ENCODE measurements around the gene TMED4. TPM values are rescaled to one million over a fixed set of nuclear protein-coding genes. Genes with fewer than 3 reads are reported as not detected.

The TMED4 gene
- total and polyA plus RNA-seq, 10 of the 15 experiments (the other 5 are each of a cell fraction or from before 2014, with no cell fraction given): 20.8 to 71.3 (median 51.0) TPM

- peak; percentile 82 for TF ChIP-seq E2F8 (IDR thresholded peaks at IDR 0.05; ENCODE audit: low read depth, partially characterized antibody)
- no peak for TF ChIP-seq PAX8 (IDR thresholded peaks at IDR 0.05)
- TF ChIP-seq MYB (IDR thresholded peaks at IDR 0.05; ENCODE audit: borderline replicate concordance, low read depth, low read length): no peak
- no peak for TF ChIP-seq YBX1 (IDR thresholded peaks at IDR 0.05)
- 0 out of 2 replicates have a peak, but pooled peaks have one; percentile 36 for TF ChIP-seq RB1 (IDR thresholded peaks at IDR 0.05; ENCODE audit: borderline replicate concordance)
- TF ChIP-seq ZNF274 (IDR thresholded peaks at IDR 0.05; ENCODE audit: insufficient read depth, insufficient read length): no peak
- peak; percentile 99 for TF ChIP-seq SIN3A (IDR thresholded peaks at IDR 0.05; ENCODE audit: low read depth, low read length)
- no peak for TF ChIP-seq ZNF217 (IDR thresholded peaks at IDR 0.05)
- no peak for TF ChIP-seq TARDBP (IDR thresholded peaks at IDR 0.05; ENCODE audit: borderline replicate concordance)
- peak; percentile 95 for TF ChIP-seq CUX1 (IDR thresholded peaks at IDR 0.05; ENCODE audit: insufficient replicate concordance, low read depth, low read length)
- TF ChIP-seq TBL1XR1 (IDR thresholded peaks at IDR 0.05; ENCODE audit: low read depth, low read length): peak; percentile 78; the same call in 1 of the 2 replicates
- no peak for TF ChIP-seq IRF5 (IDR thresholded peaks at IDR 0.05; ENCODE audit: borderline replicate concordance)
- TF ChIP-seq NFIC (IDR thresholded peaks at IDR 0.05; ENCODE audit: low read depth, low read length): no peak
- TF ChIP-seq TCF7 (IDR thresholded peaks at IDR 0.05; ENCODE audit: borderline replicate concordance): no peak
- TF ChIP-seq ESRRA (IDR thresholded peaks at IDR 0.05; ENCODE audit: low read length): peak; percentile 96
- peak; percentile 95 for TF ChIP-seq POLR2A (IDR thresholded peaks at IDR 0.05; ENCODE audit: low read depth, low read length)
- TF ChIP-seq MAX (IDR thresholded peaks at IDR 0.05; ENCODE audit: low read depth, low read length): peak; percentile 81
- TF ChIP-seq WRNIP1 (IDR thresholded peaks at IDR 0.05; ENCODE audit: borderline replicate concordance, low read depth, low read length): no peak
- no peak for TF ChIP-seq FOXM1 (IDR thresholded peaks at IDR 0.05; ENCODE audit: low read depth, low read length)
- TF ChIP-seq RAD51 (IDR thresholded peaks at IDR 0.05): peak; percentile 92
Observed at GRCh38 chr7:44606341-44607140, 24.5 kb upstream of the TMED4 start, which contains the start of gene OGDH (continued).
